ENCODE results near the gene ABCB9.
"Not testable (repeated sequence)": the region's sequence is repeated elsewhere in the genome, so short reads cannot be mapped to it uniquely, and the experiment has no call there.

Gene ABCB9

DNA sequence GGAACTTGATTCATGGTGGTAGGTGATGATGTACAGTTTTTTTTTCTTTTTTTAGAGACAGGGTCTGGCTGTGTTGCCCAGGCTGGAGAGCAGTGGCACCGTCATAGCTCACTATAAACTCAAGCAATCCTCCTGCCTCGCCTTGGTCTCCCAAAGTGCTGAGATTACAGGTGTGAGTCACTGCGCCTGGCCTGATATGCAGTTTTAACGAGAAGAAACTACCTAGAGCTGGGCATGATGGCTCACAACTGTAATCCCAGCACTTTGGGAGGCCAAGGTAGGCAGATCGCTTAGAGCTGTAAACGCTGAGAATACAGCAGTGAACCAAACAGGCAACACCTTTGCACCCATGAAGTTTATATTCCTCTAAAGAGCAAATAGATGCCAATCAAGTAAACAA lies 57.3 kb downstream of the ABCB9 start:
- no peak overlapping the region for H3K4me3 ChIP-seq (ENCODE audit: low read depth, low read length)
- TF ChIP-seq, protein P1, sequence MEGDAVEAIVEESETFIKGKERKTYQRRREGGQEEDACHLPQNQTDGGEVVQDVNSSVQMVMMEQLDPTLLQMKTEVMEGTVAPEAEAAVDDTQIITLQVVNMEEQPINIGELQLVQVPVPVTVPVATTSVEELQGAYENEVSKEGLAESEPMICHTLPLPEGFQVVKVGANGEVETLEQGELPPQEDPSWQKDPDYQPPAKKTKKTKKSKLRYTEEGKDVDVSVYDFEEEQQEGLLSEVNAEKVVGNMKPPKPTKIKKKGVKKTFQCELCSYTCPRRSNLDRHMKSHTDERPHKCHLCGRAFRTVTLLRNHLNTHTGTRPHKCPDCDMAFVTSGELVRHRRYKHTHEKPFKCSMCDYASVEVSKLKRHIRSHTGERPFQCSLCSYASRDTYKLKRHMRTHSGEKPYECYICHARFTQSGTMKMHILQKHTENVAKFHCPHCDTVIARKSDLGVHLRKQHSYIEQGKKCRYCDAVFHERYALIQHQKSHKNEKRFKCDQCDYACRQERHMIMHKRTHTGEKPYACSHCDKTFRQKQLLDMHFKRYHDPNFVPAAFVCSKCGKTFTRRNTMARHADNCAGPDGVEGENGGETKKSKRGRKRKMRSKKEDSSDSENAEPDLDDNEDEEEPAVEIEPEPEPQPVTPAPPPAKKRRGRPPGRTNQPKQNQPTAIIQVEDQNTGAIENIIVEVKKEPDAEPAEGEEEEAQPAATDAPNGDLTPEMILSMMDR (conservative IDR thresholded peaks at IDR 0.05; ENCODE audit: low read depth, low read length), result no peak
- DNase-seq (ENCODE audit: low read depth), result no peak

DNA sequence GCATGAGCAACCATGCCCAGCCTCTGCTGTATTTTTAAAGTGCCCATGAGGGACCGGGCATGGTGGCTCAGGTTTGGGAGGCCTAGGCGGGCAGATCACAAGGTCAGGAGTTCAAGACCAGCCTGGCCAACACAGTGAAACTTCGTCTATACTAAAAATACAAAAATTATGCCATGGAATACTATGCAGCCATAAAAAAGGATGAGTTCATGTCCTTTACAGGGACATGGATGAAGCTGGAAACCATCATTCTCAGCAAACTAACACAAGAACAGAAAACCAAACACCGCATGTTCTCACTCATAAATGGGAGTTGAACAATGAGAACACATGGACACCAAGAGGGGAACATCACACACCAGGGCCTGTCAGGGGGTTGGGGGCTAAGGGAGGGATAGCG lies 61.0 kb downstream of the ABCB9 start:
- H3K4me3 ChIP-seq (ENCODE audit: low read depth, low read length); DNase-seq (ENCODE audit: low read depth): not testable (repeated sequence)

DNA sequence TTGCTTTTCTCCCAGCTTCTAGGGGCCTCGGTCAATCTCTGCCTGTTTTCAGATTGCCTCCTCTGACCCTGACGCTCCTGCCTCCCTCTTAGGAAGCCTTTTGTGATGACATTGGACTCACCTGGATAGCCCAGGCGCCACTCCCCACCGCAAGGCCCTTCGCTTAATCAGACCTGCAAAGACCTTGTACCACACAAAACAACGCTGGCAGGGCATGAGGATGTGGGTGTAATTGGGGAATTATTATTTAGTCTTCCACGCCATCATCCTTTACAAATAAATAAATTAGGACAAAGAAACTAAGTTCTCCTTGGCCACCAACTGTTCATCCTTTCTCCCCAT lies 62.6 kb downstream of the ABCB9 start:
- no peak overlapping the region for H3K4me3 ChIP-seq (ENCODE audit: low read depth, low read length)
- TF ChIP-seq, protein P1 (conservative IDR thresholded peaks at IDR 0.05; ENCODE audit: low read depth, low read length), result no peak
- no peak for DNase-seq (ENCODE audit: low read depth)

DNA sequence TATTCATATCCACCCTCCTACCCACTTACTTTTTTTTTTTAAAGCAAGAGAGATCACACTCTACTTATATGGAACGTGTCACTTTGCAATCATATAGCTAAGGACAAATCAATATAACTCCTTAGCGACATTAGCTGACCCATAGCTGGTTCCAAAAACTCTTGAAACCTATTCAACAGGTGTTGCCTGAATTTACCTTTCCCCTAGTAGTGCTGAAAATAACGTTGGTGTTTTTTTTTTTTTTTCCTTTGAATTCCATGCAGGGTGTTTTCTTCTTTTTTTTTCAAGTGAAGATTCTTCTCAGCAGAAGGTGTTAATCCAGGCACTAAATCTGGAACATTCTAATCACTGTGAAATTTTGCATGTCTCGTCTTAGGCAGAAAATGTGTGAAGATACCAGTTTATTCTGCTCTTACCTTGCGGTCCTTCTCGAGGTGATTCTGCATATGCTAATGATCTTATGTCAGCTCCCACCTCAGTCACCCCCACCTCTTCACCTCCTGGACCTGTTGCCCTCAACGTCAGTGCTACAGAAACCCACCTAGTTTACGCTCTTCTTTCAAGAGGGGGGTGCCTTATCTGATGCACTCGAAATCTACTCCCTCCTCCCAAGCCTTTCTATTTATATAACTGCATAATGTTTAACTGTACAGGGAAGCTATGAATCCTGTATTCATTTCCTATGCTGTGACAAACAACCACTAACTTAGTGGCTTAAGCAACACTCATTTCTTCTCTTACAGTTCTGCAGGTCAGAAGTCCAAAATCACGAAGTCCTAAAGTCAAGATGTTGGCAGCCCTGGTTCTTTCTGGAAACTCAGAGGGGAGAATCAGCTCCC lies 63.2 kb downstream of the ABCB9 start:
- TF ChIP-seq, protein P1 (conservative IDR thresholded peaks at IDR 0.05; ENCODE audit: low read depth, low read length), result no peak
- DNase-seq (ENCODE audit: low read depth), result no peak
- H3K4me3 ChIP-seq (ENCODE audit: low read depth, low read length), result no peak overlapping the region

DNA sequence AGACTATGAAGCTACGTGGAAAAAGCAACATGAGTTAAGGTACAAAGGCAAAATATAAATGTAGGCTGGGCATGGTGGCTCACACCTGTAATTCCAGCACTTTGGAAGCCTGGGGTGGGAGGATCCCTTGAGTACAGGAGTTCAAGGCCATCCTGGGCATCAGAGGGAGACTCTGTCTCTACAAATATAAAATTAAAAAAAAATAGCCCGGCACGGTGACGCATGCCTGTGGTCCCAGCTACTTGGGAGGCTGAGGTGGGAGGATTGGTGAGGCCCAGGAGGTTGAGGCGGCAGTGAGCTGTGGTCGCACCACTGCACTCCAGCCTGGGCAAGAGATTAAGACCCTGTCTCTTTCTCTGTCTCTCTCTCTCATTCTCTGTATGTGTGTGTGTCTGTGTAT lies 66.4 kb downstream of the ABCB9 start:
- TF ChIP-seq, protein P1 (conservative IDR thresholded peaks at IDR 0.05; ENCODE audit: low read depth, low read length), result no peak
- DNase-seq (ENCODE audit: low read depth), result no peak
- H3K4me3 ChIP-seq (ENCODE audit: low read depth, low read length), result no peak overlapping the region

DNA sequence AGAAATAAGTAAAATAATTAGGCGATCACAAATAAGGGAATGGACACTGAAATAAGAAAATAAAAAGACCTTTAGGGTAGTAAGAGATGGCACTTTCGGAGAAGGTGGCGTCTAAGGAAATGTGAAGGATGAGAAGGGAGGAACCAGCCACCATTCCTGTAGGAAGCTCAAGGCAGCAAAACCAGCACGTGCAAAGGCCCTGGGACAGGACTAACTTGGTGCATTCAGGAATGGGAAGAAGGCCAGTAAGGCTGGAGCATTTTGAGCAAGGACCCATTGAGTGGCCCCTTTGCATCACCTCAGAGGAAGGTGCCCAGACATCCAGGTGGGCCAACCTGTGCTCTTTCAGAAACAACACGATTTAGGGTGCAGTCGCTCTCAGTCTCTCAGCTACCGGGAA lies 69.6 kb downstream of the ABCB9 start:
- H3K4me3 ChIP-seq (ENCODE audit: low read depth, low read length), result no peak overlapping the region
- TF ChIP-seq, protein P1 (conservative IDR thresholded peaks at IDR 0.05; ENCODE audit: low read depth, low read length), result no peak
- DNase-seq (ENCODE audit: low read depth), result no peak

DNA sequence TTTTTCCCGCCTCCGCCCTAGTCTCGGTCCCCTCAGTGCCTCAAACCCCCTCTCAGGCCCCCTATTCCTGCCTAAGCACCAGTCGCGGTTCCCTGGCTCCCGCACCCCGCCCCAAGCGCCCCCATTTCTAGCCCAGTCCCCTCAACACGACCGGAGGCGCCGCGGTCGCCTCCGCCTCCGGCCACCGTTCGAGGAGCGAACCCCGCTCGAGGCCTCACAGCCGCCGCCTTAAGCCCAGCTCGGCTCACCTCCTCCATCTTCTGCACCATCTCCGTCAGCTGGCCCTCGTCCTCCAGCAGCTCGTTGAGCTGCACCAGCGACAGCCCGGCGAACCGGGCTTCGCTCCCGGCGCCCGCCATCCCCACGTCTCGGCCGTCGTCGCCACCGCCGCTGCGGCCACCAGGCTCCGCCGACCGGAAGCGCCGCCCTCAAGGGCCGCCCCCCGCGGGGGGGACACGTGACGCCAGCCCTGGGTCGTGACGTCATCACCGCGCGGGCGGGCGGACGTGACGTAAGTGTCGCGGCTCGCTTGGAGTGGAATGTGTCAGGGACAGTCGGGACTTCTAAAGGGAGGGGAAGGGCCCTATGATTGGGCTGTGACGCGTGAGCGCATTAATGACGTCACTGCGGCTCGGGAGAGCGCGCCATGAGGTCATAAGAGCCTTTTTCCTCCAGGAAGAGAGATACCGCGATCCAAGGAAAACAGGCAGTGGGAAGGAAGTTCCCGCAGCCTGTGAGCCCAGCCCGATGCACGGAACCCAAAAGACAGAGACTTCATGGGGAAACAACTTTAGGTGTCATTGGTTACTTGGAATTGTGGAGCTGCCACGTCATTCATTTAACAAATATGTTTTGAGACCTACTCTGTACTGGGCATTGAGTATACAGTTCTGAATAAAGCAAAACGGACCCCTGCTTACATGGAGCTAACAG lies 70.3 kb downstream of the ABCB9 start, which contains the start of gene VPS37B:
VPS37B (minus strand) TSS at position 421 of the 933 bp plus-strand sequence; CDS start at position 359, 62 bp downstream.
- peak within 1 kb of the TSS; percentile 87 for H3K4me3 ChIP-seq (ENCODE audit: low read depth, low read length)
- TF ChIP-seq, protein P1 (conservative IDR thresholded peaks at IDR 0.05; ENCODE audit: low read depth, low read length), result no peak
- DNase-seq (ENCODE audit: low read depth), result peak; percentile 82
